K562 (cell line): ENCODE measurements around the gene PUM1. TPM values are rescaled to one million over a fixed set of nuclear protein-coding genes. Genes with fewer than 3 reads are reported as not detected.

ENCODE experiments used
- polyA plus RNA-seq, 8 experiments: library from polyadenylated mRNA; depleted of rRNA in 4 of 8; stranded (reverse) in 5 of 8; unstranded in 3 of 8; fragments of >200 nt; fragmentation: Nextera tagmentation in 2 of 8; fragmentation: Illumina TruSeq in 1 of 8; extraction: Ambion mirVana in 2 of 8; extraction: Trizol in 1 of 8; gene quantifications; 2 replicates each; pipeline versions ENCODE4 v1.2.1 to v1.2.3, GENCODE V29; 2011 to 2014; ENCODE audit warnings: inconsistent platforms in 1 of 8, missing spikeins in 1 of 8
- small RNA-seq: library from RNA; depleted of rRNA; stranded (forward); fragments of <200 nt; gene quantifications from one replicate; pipeline ENCODE3, GENCODE V24; 2014
- total RNA-seq, 7 experiments: library from RNA; depleted of rRNA in 6 of 7; stranded (reverse); fragments of >200 nt in 6 of 7; fragmentation: Illumina TruSeq in 2 of 7; extraction: Trizol in 2 of 7; gene quantifications; 2 replicates each; pipeline versions ENCODE4 v1.2.1 to v1.2.3, GENCODE V29; 2011 to 2021; ENCODE audit warnings: low replicate concordance in 1 of 7

PUM1 gene
- total and polyA plus RNA-seq, 9 of the 15 experiments (the other 6 are each of a cell fraction or from before 2014, with no cell fraction given) = 37.7 to 104 (median 55.7) TPM

Small RNA genes lying within 50 kb of the gene (small RNA-seq; reads per million reads assigned to genes)
- not detected for gene AL356320.1
- not detected for gene RN7SL371P

Other genes starting within 250 kb of the PUM1 start
- gene SDC3, start 157.0 kb downstream of the PUM1 start, total RNA-seq (2014; rRNA removed) = 12.1 and 20.7 TPM in 2 replicates
- gene SDC3, start 157.0 kb downstream of the PUM1 start, total RNA-seq (2014; rRNA removed; fragmentation: Illumina TruSeq; extraction: Trizol) = 8.6 and 9.0 TPM in 2 replicates
- gene SDC3, start 157.0 kb downstream of the PUM1 start, total RNA-seq (2015; rRNA removed; fragmentation: Illumina TruSeq; extraction: Trizol) = 17.6 and 18.3 TPM in 2 replicates
- gene SDC3, start 157.0 kb downstream of the PUM1 start, total RNA-seq (2021) = 39.4 and 44.1 TPM in 2 replicates
- 6.5 and 8.9 TPM in 2 replicates for gene SDC3, start 157.0 kb downstream of the PUM1 start, polyA plus RNA-seq (2011; rRNA removed)
- 30.5 and 39.3 TPM in 2 replicates for gene SDC3, start 157.0 kb downstream of the PUM1 start, polyA plus RNA-seq (2014; fragmentation: Illumina TruSeq; extraction: Trizol)
- gene SDC3, start 157.0 kb downstream of the PUM1 start, polyA plus RNA-seq (2014; fragmentation: Nextera tagmentation; extraction: Ambion mirVana) = under 1 TPM; 0.38 to 0.56 TPM
- 20.4 and 24.5 TPM in 2 replicates for gene SDC3, start 157.0 kb downstream of the PUM1 start, polyA plus RNA-seq (2014; rRNA removed)
- 0.05 TPM in 1 of 2 replicates, not detected in the other for gene NKAIN1, start 174.2 kb upstream of the PUM1 start, total RNA-seq (2014; rRNA removed)
- not detected in 2 replicates for gene NKAIN1, start 174.2 kb upstream of the PUM1 start, total RNA-seq (2014; rRNA removed; fragmentation: Illumina TruSeq; extraction: Trizol)
- 0.08 TPM in 1 of 2 replicates, not detected in the other for gene NKAIN1, start 174.2 kb upstream of the PUM1 start, total RNA-seq (2015; rRNA removed; fragmentation: Illumina TruSeq; extraction: Trizol)
- gene NKAIN1, start 174.2 kb upstream of the PUM1 start, total RNA-seq (2021) = 0.22 TPM in 1 of 2 replicates, not detected in the other
- 0.04 TPM in 2 replicates for gene NKAIN1, start 174.2 kb upstream of the PUM1 start, polyA plus RNA-seq (2011; rRNA removed)
- 0.07 and 0.13 TPM in 2 replicates for gene NKAIN1, start 174.2 kb upstream of the PUM1 start, polyA plus RNA-seq (2014; fragmentation: Illumina TruSeq; extraction: Trizol)
- under 1 TPM in 1 of 2 experiments, not detected in 1; 0.03 TPM for gene NKAIN1, start 174.2 kb upstream of the PUM1 start, polyA plus RNA-seq (2014; fragmentation: Nextera tagmentation; extraction: Ambion mirVana)
- 0.04 TPM in 1 of 2 replicates, not detected in the other for gene NKAIN1, start 174.2 kb upstream of the PUM1 start, polyA plus RNA-seq (2014; rRNA removed)
- gene SNRNP40, start 231.1 kb upstream of the PUM1 start, total RNA-seq (2014; rRNA removed) = 278 and 343 TPM in 2 replicates
- 198 and 205 TPM in 2 replicates for gene SNRNP40, start 231.1 kb upstream of the PUM1 start, total RNA-seq (2014; rRNA removed; fragmentation: Illumina TruSeq; extraction: Trizol)
- gene SNRNP40, start 231.1 kb upstream of the PUM1 start, total RNA-seq (2015; rRNA removed; fragmentation: Illumina TruSeq; extraction: Trizol) = 192 and 193 TPM in 2 replicates
- gene SNRNP40, start 231.1 kb upstream of the PUM1 start, total RNA-seq (2021) = 163 and 164 TPM in 2 replicates
- gene SNRNP40, start 231.1 kb upstream of the PUM1 start, polyA plus RNA-seq (2011; rRNA removed) = 184 and 230 TPM in 2 replicates
- gene SNRNP40, start 231.1 kb upstream of the PUM1 start, polyA plus RNA-seq (2014; fragmentation: Illumina TruSeq; extraction: Trizol) = 147 and 155 TPM in 2 replicates
- 10 to 100 TPM; 48.7 to 58.0 TPM for gene SNRNP40, start 231.1 kb upstream of the PUM1 start, polyA plus RNA-seq (2014; fragmentation: Nextera tagmentation; extraction: Ambion mirVana)
- 158 and 209 TPM in 2 replicates for gene SNRNP40, start 231.1 kb upstream of the PUM1 start, polyA plus RNA-seq (2014; rRNA removed)
- gene ZCCHC17, start 231.3 kb upstream of the PUM1 start, total RNA-seq (2014; rRNA removed) = 49.7 and 52.9 TPM in 2 replicates
- 74.7 and 89.2 TPM in 2 replicates for gene ZCCHC17, start 231.3 kb upstream of the PUM1 start, total RNA-seq (2014; rRNA removed; fragmentation: Illumina TruSeq; extraction: Trizol)
- 72.4 and 74.2 TPM in 2 replicates for gene ZCCHC17, start 231.3 kb upstream of the PUM1 start, total RNA-seq (2015; rRNA removed; fragmentation: Illumina TruSeq; extraction: Trizol)
- gene ZCCHC17, start 231.3 kb upstream of the PUM1 start, total RNA-seq (2021) = 46.9 and 49.2 TPM in 2 replicates
- gene ZCCHC17, start 231.3 kb upstream of the PUM1 start, polyA plus RNA-seq (2011; rRNA removed) = 81.2 and 87.8 TPM in 2 replicates
- gene ZCCHC17, start 231.3 kb upstream of the PUM1 start, polyA plus RNA-seq (2014; fragmentation: Illumina TruSeq; extraction: Trizol) = 82.4 and 96.7 TPM in 2 replicates
- 100 to 1,000 TPM; 104 to 150 TPM for gene ZCCHC17, start 231.3 kb upstream of the PUM1 start, polyA plus RNA-seq (2014; fragmentation: Nextera tagmentation; extraction: Ambion mirVana)
- gene ZCCHC17, start 231.3 kb upstream of the PUM1 start, polyA plus RNA-seq (2014; rRNA removed) = 58.2 and 63.7 TPM in 2 replicates